ENCODE results near the gene ATP2C2.
A peak's percentile ranks its signal among the peaks of the same experiment; 100 is the strongest.

The ATP2C2 gene

GRCh38 chr16:84497418-84498222 lies 129.3 kb downstream of the ATP2C2 start:
- DNase-seq (ENCODE audit: low read depth in 2 of 2) = no peak

DNA sequence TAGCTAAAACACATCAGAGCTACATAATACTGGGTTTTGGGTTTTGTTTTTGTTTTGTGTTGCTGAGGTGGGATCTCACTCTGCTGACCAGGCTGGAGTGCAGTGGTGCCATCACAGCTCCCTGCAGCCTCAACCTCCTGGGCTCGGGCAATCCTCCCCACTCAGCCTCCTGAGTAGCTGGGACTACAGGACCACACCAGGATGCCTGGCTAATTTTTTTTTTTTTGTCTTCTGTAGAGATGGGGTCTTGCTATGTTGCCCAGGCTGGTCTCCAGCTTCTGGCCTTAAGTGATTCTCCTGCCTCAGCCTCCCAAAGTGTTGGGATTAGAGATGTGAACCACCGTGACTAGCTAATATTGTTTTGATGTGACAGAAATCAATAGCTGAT lies 129.9 kb downstream of the ATP2C2 start:
- no peak for DNase-seq (ENCODE audit: low read depth in 2 of 2)

DNA sequence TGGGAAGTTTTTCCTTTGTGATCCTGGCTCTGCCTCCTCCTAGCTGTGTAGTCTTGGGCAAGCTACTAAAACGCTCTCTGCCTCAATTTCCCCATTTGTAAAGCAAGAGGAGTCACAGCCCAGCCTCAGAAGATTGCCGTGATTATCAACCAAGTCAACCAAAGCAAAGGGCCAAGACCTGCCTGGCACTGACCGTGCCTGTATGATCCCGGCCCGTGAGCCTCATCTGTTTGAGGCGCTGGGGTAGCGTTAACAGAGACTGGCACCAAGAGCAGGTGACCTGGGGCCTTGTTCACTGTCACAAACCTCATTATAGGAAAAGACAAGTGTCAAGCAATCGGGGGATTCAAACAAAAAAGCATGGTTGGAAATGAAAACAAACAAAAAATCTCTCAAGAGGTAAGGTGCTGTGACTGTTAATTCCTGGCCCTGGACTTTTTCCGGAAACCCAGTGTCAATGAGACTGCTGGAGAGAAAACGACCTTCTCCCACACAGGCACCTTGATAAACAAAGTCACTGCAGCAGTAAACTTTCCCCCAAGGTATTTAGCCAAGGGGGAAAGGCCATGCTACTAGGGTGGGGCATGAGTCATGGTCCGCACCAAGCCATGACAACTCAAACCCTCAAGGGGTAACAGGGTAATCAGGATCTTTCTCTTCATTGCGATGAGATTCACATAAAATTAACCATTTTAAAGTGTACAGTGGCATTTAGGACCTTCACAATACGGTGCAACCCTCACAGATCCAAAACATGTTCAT lies 130.7 kb downstream of the ATP2C2 start:
- DNase-seq (ENCODE audit: low read depth in 2 of 2) = no peak

- DNase-seq (ENCODE audit: low read depth in 2 of 2) = no peak
Measured at GRCh38 chr16:84499638-84500037, 131.3 kb downstream of the ATP2C2 start.

GRCh38 chr16:84500531-84500930 lies 132.2 kb downstream of the ATP2C2 start:
- no peak for DNase-seq (ENCODE audit: low read depth in 2 of 2)

- DNase-seq (ENCODE audit: low read depth in 2 of 2) = no peak
Measured at GRCh38 chr16:84501077-84501735, 132.9 kb downstream of the ATP2C2 start.

DNA sequence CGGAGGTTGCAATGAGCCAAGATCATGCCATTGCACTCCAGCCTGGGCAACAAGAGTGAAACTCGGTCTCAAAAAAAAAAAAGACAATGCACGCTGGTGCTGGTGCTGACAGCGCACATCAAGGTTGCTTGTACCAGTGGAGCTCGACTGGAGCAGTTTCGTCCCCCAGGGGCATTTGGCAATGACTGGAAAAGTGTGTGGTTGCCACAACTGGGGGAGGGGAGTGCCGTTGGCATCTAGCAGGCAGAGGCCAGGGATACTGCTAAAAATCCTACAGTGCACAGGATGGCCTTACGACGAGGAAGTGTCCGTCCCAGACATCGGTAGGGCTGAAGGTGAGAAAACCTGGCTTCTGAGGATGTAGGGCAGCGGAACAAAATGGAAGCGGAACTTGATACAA lies 133.7 kb downstream of the ATP2C2 start:
- no peak for DNase-seq (ENCODE audit: low read depth in 2 of 2)

GRCh38 chr16:84502581-84502980 lies 134.2 kb downstream of the ATP2C2 start:
- DNase-seq (ENCODE audit: low read depth in 2 of 2) = no peak

GRCh38 chr16:84503751-84504395 lies 135.5 kb downstream of the ATP2C2 start:
- no peak for DNase-seq (ENCODE audit: low read depth in 2 of 2)

DNA sequence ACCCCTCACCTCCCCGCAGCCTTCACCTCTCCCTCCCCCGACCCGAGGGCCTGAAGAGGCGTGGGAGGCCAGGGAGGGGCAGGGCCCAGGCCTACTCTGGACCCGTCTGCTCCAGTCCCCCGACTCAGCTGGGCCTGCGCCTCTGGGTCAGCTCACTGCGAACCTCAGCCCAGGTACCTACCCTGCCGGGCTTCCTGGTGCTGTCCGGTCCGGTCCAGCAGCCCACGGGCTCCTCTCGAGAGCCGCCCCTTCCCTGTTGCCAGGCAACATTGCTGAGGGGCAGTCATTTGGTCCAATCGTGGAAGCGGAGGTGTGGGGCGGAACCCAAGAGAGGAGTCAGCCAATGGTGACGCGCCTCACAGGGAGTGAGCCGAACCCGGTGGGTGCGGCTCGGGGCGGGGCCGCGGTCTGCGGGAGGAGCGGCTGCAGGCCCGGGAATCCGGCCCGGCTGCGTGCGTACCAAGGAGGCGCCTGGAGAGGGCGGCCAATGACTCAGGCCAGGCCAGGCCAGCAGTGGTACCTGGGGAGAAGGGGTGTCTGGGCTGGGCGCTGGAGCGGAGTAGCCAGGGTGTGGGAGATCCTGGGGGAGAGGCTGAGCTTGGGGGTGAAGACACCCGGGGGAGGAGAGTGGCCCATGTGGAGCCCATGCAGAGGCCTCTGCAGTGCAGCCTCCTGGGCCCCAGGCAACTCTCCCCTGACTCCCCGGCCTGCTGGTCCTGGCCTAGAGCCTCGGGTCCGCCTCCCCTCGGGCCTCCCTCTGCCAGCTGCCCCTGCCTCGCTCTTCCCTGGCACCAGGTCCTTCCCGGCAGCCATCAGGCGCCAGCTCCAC lies 136.3 kb downstream of the ATP2C2 start, which contains the start of gene MEAK7:
MEAK7 (minus strand) TSS at position 240 of the 829 bp plus-strand sequence. CDS start 6,573 bp downstream, outside the sequence.
- DNase-seq (ENCODE audit: low read depth in 2 of 2) = peak; percentile 97

- DNase-seq (ENCODE audit: low read depth in 2 of 2) = no peak
Measured at GRCh38 chr16:84505249-84506187, 137.2 kb downstream of the ATP2C2 start.

GRCh38 chr16:84507011-84507982 lies 139.0 kb downstream of the ATP2C2 start:
- no peak for DNase-seq (ENCODE audit: low read depth in 2 of 2)

GRCh38 chr16:84508502-84508901 lies 140.2 kb downstream of the ATP2C2 start:
- DNase-seq (ENCODE audit: low read depth in 2 of 2) = no peak

DNA sequence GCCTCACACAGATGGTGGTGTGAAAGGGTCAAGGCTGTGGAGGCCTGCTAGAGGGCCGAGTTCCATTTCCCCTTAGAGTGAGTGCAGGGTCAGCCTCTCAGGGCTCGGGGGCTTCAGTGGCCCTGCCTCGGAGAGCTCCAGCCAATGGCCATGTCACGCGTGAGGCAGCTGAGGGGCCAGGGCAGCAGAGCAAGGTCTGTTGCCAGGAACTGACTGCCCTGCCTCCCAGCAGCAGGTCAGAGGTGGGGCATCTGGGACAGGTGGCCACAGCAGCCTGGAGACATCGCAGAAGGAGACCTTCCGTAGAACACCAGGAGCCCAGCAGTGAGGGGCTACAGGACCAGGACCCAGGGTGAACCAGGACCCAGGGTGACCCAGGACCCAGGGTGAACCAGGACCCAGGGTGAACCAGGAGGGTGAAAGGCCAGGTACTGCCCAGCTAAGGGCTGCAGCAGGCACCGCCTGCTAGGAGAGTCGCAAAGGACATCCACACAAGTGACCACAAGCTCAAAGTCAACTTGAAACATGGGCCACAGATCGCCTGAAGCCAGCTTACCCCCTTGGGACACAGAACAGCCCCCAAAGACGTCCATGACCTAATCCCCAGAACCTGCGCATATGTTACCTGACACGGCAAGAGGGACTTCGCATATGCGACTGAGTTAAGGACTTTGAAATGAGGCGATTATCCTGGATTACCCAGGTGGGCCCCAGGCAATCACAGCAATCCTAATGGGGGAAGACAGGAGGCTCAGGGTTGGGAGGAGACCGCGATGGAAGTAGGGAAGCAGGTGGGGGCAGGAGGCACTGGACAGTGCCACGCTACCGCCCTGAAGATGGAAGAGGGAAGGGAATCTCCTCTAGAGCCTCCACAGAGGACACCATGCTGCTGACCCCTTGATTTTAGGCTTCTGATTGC lies 141.0 kb downstream of the ATP2C2 start:
- no peak for DNase-seq (ENCODE audit: low read depth in 2 of 2)

GRCh38 chr16:84511180-84511800 lies 143.0 kb downstream of the ATP2C2 start:
- DNase-seq (ENCODE audit: low read depth in 2 of 2) = peak; percentile 66

GRCh38 chr16:84511831-84512230 lies 143.5 kb downstream of the ATP2C2 start:
- DNase-seq (ENCODE audit: low read depth in 2 of 2) = no peak

- DNase-seq (ENCODE audit: low read depth in 2 of 2) = peak; percentile 51 to 54
Measured at GRCh38 chr16:84513123-84513522, 144.8 kb downstream of the ATP2C2 start.

Data from fibroblast of skin of left quadriceps (primary cell).